ENCODE results near the gene OLFML1.
A peak's percentile ranks its signal among the peaks of the same experiment; 100 is the strongest.

DNA sequence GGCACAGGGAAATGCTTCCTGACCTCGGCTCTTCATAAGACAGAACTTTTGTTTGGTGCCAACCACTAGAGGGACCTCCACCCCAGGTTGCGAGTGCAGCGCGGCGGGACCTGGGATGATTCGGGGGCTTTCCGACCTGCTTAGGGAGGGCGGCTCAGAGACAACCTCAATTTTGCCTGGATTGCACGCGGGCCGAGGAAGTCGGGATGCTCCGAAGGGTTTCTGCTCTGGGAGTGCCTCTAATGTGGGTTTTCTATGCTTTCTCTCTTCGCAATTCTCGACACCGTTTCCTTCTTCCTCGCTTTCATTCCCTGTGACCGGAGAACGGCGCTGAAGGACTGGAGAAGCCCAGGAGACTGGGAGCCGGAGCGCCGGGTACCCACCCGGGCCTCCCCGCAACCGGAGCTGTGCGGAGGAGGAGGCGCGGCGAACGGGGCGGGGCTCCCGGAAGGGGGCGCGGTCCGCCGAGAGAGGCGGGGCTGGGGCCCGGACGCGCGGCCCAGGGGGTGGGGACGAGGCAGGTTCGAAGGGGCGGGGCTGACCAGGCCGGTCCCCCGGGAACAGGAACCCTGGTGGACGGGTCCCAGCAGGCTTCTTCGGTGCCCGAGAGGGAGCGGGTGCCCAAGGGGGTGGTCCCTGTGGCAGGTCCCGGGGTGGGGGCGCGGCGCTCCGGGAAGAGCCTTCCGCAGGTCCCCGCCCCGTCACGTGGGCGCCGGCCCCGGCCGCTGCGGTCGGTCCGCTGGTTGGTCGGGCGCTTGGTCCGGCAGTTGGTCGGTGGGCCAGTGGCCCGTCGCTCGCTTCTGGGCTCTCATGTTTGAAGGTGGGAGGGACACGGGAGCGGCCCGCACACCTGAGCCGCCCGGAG lies 28.2 kb downstream of the OLFML1 start, which contains the start of gene PPFIBP2:
- no peak for TF ChIP-seq ZNF184 (tag by site-specific recombination; IDR thresholded peaks at IDR 0.05)
- TF ChIP-seq, protein P1, sequence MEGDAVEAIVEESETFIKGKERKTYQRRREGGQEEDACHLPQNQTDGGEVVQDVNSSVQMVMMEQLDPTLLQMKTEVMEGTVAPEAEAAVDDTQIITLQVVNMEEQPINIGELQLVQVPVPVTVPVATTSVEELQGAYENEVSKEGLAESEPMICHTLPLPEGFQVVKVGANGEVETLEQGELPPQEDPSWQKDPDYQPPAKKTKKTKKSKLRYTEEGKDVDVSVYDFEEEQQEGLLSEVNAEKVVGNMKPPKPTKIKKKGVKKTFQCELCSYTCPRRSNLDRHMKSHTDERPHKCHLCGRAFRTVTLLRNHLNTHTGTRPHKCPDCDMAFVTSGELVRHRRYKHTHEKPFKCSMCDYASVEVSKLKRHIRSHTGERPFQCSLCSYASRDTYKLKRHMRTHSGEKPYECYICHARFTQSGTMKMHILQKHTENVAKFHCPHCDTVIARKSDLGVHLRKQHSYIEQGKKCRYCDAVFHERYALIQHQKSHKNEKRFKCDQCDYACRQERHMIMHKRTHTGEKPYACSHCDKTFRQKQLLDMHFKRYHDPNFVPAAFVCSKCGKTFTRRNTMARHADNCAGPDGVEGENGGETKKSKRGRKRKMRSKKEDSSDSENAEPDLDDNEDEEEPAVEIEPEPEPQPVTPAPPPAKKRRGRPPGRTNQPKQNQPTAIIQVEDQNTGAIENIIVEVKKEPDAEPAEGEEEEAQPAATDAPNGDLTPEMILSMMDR (tag by site-specific recombination; IDR thresholded peaks at IDR 0.05) = peak; percentile 54
- no peak for TF ChIP-seq ZFP41 (tag by site-specific recombination; IDR thresholded peaks at IDR 0.05; ENCODE audit: borderline replicate concordance)
- TF ChIP-seq ZNF623 (tag by site-specific recombination; IDR thresholded peaks at IDR 0.05) = no peak
- no peak for TF ChIP-seq YY1 (tag by site-specific recombination; IDR thresholded peaks at IDR 0.05)
- TF ChIP-seq, protein P2, sequence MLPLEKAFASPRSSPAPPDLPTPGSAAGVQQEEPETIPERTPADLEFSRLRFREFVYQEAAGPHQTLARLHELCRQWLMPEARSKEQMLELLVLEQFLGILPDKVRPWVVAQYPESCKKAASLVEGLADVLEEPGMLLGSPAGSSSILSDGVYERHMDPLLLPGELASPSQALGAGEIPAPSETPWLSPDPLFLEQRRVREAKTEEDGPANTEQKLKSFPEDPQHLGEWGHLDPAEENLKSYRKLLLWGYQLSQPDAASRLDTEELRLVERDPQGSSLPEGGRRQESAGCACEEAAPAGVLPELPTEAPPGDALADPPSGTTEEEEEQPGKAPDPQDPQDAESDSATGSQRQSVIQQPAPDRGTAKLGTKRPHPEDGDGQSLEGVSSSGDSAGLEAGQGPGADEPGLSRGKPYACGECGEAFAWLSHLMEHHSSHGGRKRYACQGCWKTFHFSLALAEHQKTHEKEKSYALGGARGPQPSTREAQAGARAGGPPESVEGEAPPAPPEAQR (tag by site-specific recombination; IDR thresholded peaks at IDR 0.05) = no peak
- TF ChIP-seq, protein P3, sequence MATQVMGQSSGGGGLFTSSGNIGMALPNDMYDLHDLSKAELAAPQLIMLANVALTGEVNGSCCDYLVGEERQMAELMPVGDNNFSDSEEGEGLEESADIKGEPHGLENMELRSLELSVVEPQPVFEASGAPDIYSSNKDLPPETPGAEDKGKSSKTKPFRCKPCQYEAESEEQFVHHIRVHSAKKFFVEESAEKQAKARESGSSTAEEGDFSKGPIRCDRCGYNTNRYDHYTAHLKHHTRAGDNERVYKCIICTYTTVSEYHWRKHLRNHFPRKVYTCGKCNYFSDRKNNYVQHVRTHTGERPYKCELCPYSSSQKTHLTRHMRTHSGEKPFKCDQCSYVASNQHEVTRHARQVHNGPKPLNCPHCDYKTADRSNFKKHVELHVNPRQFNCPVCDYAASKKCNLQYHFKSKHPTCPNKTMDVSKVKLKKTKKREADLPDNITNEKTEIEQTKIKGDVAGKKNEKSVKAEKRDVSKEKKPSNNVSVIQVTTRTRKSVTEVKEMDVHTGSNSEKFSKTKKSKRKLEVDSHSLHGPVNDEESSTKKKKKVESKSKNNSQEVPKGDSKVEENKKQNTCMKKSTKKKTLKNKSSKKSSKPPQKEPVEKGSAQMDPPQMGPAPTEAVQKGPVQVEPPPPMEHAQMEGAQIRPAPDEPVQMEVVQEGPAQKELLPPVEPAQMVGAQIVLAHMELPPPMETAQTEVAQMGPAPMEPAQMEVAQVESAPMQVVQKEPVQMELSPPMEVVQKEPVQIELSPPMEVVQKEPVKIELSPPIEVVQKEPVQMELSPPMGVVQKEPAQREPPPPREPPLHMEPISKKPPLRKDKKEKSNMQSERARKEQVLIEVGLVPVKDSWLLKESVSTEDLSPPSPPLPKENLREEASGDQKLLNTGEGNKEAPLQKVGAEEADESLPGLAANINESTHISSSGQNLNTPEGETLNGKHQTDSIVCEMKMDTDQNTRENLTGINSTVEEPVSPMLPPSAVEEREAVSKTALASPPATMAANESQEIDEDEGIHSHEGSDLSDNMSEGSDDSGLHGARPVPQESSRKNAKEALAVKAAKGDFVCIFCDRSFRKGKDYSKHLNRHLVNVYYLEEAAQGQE (tag by site-specific recombination; IDR thresholded peaks at IDR 0.05) = no peak
- no peak for TF ChIP-seq ZNF549 (tag by site-specific recombination; IDR thresholded peaks at IDR 0.05)
- TF ChIP-seq GLIS1 (tag by site-specific recombination; IDR thresholded peaks at IDR 0.05) = no peak
- no peak for TF ChIP-seq ZNF768 (tag by site-specific recombination; IDR thresholded peaks at IDR 0.05)
- TF ChIP-seq ZNF121 (tag by site-specific recombination; IDR thresholded peaks at IDR 0.05) = no peak
- TF ChIP-seq, protein P4, sequence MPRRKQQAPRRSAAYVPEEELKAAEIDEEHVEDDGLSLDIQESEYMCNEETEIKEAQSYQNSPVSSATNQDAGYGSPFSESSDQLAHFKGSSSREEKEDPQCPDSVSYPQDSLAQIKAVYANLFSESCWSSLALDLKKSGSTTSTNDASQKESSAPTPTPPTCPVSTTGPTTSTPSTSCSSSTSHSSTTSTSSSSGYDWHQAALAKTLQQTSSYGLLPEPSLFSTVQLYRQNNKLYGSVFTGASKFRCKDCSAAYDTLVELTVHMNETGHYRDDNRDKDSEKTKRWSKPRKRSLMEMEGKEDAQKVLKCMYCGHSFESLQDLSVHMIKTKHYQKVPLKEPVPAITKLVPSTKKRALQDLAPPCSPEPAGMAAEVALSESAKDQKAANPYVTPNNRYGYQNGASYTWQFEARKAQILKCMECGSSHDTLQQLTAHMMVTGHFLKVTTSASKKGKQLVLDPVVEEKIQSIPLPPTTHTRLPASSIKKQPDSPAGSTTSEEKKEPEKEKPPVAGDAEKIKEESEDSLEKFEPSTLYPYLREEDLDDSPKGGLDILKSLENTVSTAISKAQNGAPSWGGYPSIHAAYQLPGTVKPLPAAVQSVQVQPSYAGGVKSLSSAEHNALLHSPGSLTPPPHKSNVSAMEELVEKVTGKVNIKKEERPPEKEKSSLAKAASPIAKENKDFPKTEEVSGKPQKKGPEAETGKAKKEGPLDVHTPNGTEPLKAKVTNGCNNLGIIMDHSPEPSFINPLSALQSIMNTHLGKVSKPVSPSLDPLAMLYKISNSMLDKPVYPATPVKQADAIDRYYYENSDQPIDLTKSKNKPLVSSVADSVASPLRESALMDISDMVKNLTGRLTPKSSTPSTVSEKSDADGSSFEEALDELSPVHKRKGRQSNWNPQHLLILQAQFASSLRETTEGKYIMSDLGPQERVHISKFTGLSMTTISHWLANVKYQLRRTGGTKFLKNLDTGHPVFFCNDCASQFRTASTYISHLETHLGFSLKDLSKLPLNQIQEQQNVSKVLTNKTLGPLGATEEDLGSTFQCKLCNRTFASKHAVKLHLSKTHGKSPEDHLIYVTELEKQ (tag by site-specific recombination; IDR thresholded peaks at IDR 0.05; ENCODE audit: borderline replicate concordance) = no peak
- TF ChIP-seq, protein P5, sequence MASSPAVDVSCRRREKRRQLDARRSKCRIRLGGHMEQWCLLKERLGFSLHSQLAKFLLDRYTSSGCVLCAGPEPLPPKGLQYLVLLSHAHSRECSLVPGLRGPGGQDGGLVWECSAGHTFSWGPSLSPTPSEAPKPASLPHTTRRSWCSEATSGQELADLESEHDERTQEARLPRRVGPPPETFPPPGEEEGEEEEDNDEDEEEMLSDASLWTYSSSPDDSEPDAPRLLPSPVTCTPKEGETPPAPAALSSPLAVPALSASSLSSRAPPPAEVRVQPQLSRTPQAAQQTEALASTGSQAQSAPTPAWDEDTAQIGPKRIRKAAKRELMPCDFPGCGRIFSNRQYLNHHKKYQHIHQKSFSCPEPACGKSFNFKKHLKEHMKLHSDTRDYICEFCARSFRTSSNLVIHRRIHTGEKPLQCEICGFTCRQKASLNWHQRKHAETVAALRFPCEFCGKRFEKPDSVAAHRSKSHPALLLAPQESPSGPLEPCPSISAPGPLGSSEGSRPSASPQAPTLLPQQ (tag by site-specific recombination; IDR thresholded peaks at IDR 0.05) = no peak

Data from HEK293 (cell line).